H9 (cell line): ENCODE results near the gene CLBA1. TPM values are rescaled to one million over a fixed set of nuclear protein-coding genes. Genes with fewer than 3 reads are reported as not detected.

Experiments
- DNase-seq: peaks from one replicate; pipeline ENCODE4 v3.0.0-alpha.2; 2017
- H2AFZ ChIP-seq: one replicate; pipeline ENCODE4 v1.6.1; 2013; ENCODE audit warnings: mild to moderate bottlenecking, low read length, control low read depth, moderate library complexity
- H2AK5ac ChIP-seq: 2 replicates; pipeline ENCODE4 v1.6.1; 2013; ENCODE audit warnings: low read length, control low read depth, mixed read lengths; ENCODE audit not compliant: insufficient read length
- H2BK120ac ChIP-seq: one replicate; pipeline ENCODE4 v1.6.1; 2013; ENCODE audit warnings: low read depth, mild to moderate bottlenecking, low read length, control low read depth, inconsistent platforms; ENCODE audit not compliant: poor library complexity, severe bottlenecking
- H2BK12ac ChIP-seq: 2 replicates; pipeline ENCODE4 v1.6.1; 2013; ENCODE audit warnings: low read length, control low read depth, mixed read lengths, low read depth; ENCODE audit not compliant: insufficient read length
- H2BK15ac ChIP-seq: 2 replicates; pipeline ENCODE4 v1.6.1; 2013; ENCODE audit warnings: low read depth, low read length, control low read depth
- H2BK20ac ChIP-seq: one replicate; pipeline ENCODE4 v1.6.1; 2013; ENCODE audit warnings: low read depth, mild to moderate bottlenecking, low read length, control low read depth, inconsistent platforms; ENCODE audit not compliant: poor library complexity, severe bottlenecking
- H2BK5ac ChIP-seq: 2 replicates; pipeline ENCODE4 v1.6.1; 2013; ENCODE audit warnings: low read length, control low read depth, mixed read lengths; ENCODE audit not compliant: insufficient read length
- H3K14ac ChIP-seq: 2 replicates; pipeline ENCODE4 v1.6.1; 2013; ENCODE audit warnings: low read length, control low read depth; ENCODE audit not compliant: insufficient read depth
- H3K18ac ChIP-seq: 2 replicates; pipeline ENCODE4 v1.6.1; 2013; ENCODE audit warnings: low read depth, mild to moderate bottlenecking, mixed read lengths, low read length, control low read depth; ENCODE audit not compliant: insufficient read length
- H3K23ac ChIP-seq: 2 replicates; pipeline ENCODE4 v1.6.1; 2013; ENCODE audit warnings: low read length, control low read depth, mixed read lengths, low read depth; ENCODE audit not compliant: insufficient read length
- H3K23me2 ChIP-seq: 2 replicates; pipeline ENCODE4 v1.6.1; 2013; ENCODE audit warnings: low read depth, mild to moderate bottlenecking, mixed read lengths, low read length, control low read depth; ENCODE audit not compliant: insufficient read length, poor library complexity, severe bottlenecking
- H3K27ac ChIP-seq: 2 replicates; pipeline ENCODE4 v1.5.1; 2013; ENCODE audit warnings: low read length, control low read depth, mixed read lengths, low read depth; ENCODE audit not compliant: insufficient read length
- H3K27me3 ChIP-seq: 2 replicates; pipeline ENCODE4 v1.6.1; 2013; ENCODE audit warnings: low read length, control low read depth, inconsistent platforms; ENCODE audit not compliant: insufficient read depth
- H3K4ac ChIP-seq: 2 replicates; pipeline ENCODE4 v1.6.1; 2013; ENCODE audit warnings: low read depth, mild to moderate bottlenecking, control low read depth, inconsistent platforms, low read length, moderate library complexity
- H3K4me1 ChIP-seq: 2 replicates; pipeline ENCODE4 v1.6.1; 2013; ENCODE audit warnings: low read length, control low read depth, inconsistent platforms; ENCODE audit not compliant: insufficient read depth
- H3K4me2 ChIP-seq: 2 replicates; pipeline ENCODE4 v1.6.1; 2013; ENCODE audit warnings: low read length, control low read depth, mixed read lengths; ENCODE audit not compliant: insufficient read length, insufficient read depth
- H3K56ac ChIP-seq: 2 replicates; pipeline ENCODE4 v1.6.1; 2013; ENCODE audit warnings: low read depth, mild to moderate bottlenecking, mixed read lengths, low read length, control low read depth; ENCODE audit not compliant: insufficient read length
- H3K79me1 ChIP-seq: 2 replicates; pipeline ENCODE4 v1.6.1; 2013; ENCODE audit warnings: low read depth, mild to moderate bottlenecking, moderate library complexity, low read length, control low read depth, inconsistent platforms; ENCODE audit not compliant: insufficient read depth, poor library complexity, severe bottlenecking
- H3K79me2 ChIP-seq: 2 replicates; pipeline ENCODE4 v1.6.1; 2013; ENCODE audit warnings: low read length, control low read depth, inconsistent platforms; ENCODE audit not compliant: insufficient read depth
- H3K9ac ChIP-seq: 2 replicates; pipeline ENCODE4 v1.6.1; 2013; ENCODE audit warnings: low read length, control low read depth, mixed read lengths; ENCODE audit not compliant: insufficient read length; ENCODE audit errors: extremely low read depth
- H3K9me3 ChIP-seq: one replicate; pipeline ENCODE4 v1.6.1; 2013; ENCODE audit warnings: low read depth, low read length, inconsistent platforms; ENCODE audit not compliant: control insufficient read depth
- H3T11ph ChIP-seq: one replicate; pipeline ENCODE4 v1.6.1; 2013; ENCODE audit warnings: mild to moderate bottlenecking, low read length, control low read depth, inconsistent platforms
- H4K20me1 ChIP-seq: one replicate; pipeline ENCODE4 v1.6.1; 2013; ENCODE audit not compliant: control insufficient read depth, insufficient read length, insufficient read depth
- H4K5ac ChIP-seq: 2 replicates; pipeline ENCODE4 v1.6.1; 2013; ENCODE audit warnings: low read depth, mild to moderate bottlenecking, mixed read lengths, low read length, control low read depth; ENCODE audit not compliant: insufficient read length
- H4K8ac ChIP-seq: replicated peaks from 2 replicates; pipeline ENCODE4 v1.6.1; 2013; ENCODE audit warnings: low read length, control low read depth, mixed read lengths, low read depth; ENCODE audit not compliant: insufficient read length
- H4K91ac ChIP-seq: 2 replicates; pipeline ENCODE4 v1.6.1; 2013; ENCODE audit warnings: low read depth, mild to moderate bottlenecking, moderate library complexity, mixed read lengths, low read length, control low read depth; ENCODE audit not compliant: insufficient read length
- H3K27ac Mint-ChIP-seq, 3 experiments: 2 replicates in 2 of 3; 3 replicates in 1 of 3; pipeline ENCODE4 v1.8.0; 2020 to 2021; ENCODE audit warnings: mixed read lengths in 3 of 3, mild to moderate bottlenecking in 1 of 3, moderate library complexity in 1 of 3
- H3K27me3 Mint-ChIP-seq: 2 replicates; pipeline ENCODE4 v1.8.0; 2021; ENCODE audit warnings: low read depth, mild to moderate bottlenecking, moderate library complexity, mixed read lengths
- H3K36me3 Mint-ChIP-seq, 3 experiments: 2 replicates in 2 of 3; 3 replicates in 1 of 3; pipeline ENCODE4 v1.8.0; 2020 to 2021; ENCODE audit warnings: low read depth in 3 of 3, mixed read lengths in 3 of 3; ENCODE audit not compliant: insufficient read depth in 1 of 3
- H3K4me1 Mint-ChIP-seq, 2 experiments: 2 replicates each; pipeline ENCODE4 v1.8.0; 2020; ENCODE audit warnings: mixed read lengths in 2 of 2
- H3K4me3 Mint-ChIP-seq, 2 experiments: 2 replicates in 1 of 2; 3 replicates in 1 of 2; pipeline ENCODE4 v1.8.0; 2020 to 2021; ENCODE audit warnings: mild to moderate bottlenecking in 2 of 2, mixed read lengths in 2 of 2, moderate library complexity in 1 of 2
- H3K9me3 Mint-ChIP-seq, 2 experiments: 2 replicates in 1 of 2; 3 replicates in 1 of 2; pipeline ENCODE4 v1.8.0; 2020; ENCODE audit warnings: mild to moderate bottlenecking in 2 of 2, mixed read lengths in 2 of 2, moderate library complexity in 1 of 2
- CTCF ChIP-seq: fragments of 200-600 bp; sonication (generic); conservative IDR thresholded peaks from 3 replicates; pipeline ENCODE4 v1.8.0; 2021; ENCODE audit warnings: antibody characterized with exemption, mild to moderate bottlenecking
- WGBS: extraction: QIAGEN DNeasy Blood & Tissue Kit; methylation state at CpG from one replicate; pipeline ENCODE4 v1.1.7; 2013; ENCODE audit warnings: missing lambda C conversion rate, low lambda C conversion rate, mixed read lengths; ENCODE audit not compliant: insufficient read length; ENCODE audit errors: extremely low coverage; 5-methylcytosine and 5-hydroxymethylcytosine counted together
- total RNA-seq: library from RNA; stranded (reverse); gene quantifications from 2 replicates; pipeline ENCODE4 v1.2.1, GENCODE V29; 2021

Gene CLBA1
- total RNA-seq, 1 experiment from 2014 or later = 2.4 TPM

GRCh38 chr14:105025429-105025828, 39.8 kb downstream of the CLBA1 start:
- H3K27ac Mint-ChIP-seq = no peak overlapping the region
- Histone ChIP-seq H2BK20ac (no peak overlapping the region), H4K8ac (no peak overlapping the region), H3K4me2 (no peak overlapping the region), H3K23ac (no peak overlapping the region), H2BK12ac (no peak overlapping the region), H2BK15ac (no peak overlapping the region), H2BK120ac (no peak overlapping the region), H3K79me2 (no peaks in the 10 kb centered on the region), H3K4me1 (no peaks in the 10 kb centered on the region), H4K5ac (no peak overlapping the region), H2BK5ac (no peak overlapping the region), H3K23me2 (peaks cover 7% of the 10 kb centered on the region), H2AK5ac (no peak overlapping the region), H3K9ac (no peak overlapping the region), H4K91ac (no peak overlapping the region), H4K20me1 (no peaks in the 10 kb centered on the region), H3K27me3 (no peaks in the 10 kb centered on the region), H3T11ph (no peak overlapping the region), H3K18ac (no peak overlapping the region), H3K56ac (no peak overlapping the region), H3K4ac (no peak overlapping the region), H2AFZ (no peak overlapping the region), H3K14ac (no peak overlapping the region), H3K79me1 (no peaks in the 10 kb centered on the region), H3K9me3 (no peaks in the 10 kb centered on the region), H3K27ac (no peak overlapping the region)
- peaks cover 0 to 3% of the 10 kb centered on the region in 2 experiments; a peak in 2 of 5 replicates for H3K9me3 Mint-ChIP-seq
- WGBS = no CpG with 5 or more reads among the region's 6 CpGs
- H3K36me3 Mint-ChIP-seq = peaks cover 0 to 3% (median 0%) of the 10 kb centered on the region in 3 experiments; a peak in 2 of 7 replicates
- H3K27me3 Mint-ChIP-seq = peaks cover 21% of the 10 kb centered on the region
- H3K4me1 Mint-ChIP-seq = peaks cover 16 to 17% of the 10 kb centered on the region in 2 experiments
- TF ChIP-seq CTCF = no peak
- no peak for DNase-seq
- H3K4me3 Mint-ChIP-seq = no peak overlapping the region
